NCI-H1048 (cell line): ENCODE data around the gene ARHGAP28.

Experiments used
- DNase-seq: peaks from one replicate; lab custom pipeline; 2025; lab: John Stamatoyannopoulos, UW

Gene ARHGAP28

GRCh38 chr18:6733758-6734157, 4.2 kb downstream of the ARHGAP28 start:
- no peak for DNase-seq

- no peak for DNase-seq
Measured at GRCh38 chr18:6734726-6735430, 5.4 kb downstream of the ARHGAP28 start.

GRCh38 chr18:6737833-6738232, 8.3 kb downstream of the ARHGAP28 start:
- no peak for DNase-seq

- DNase-seq, result no peak
Measured at GRCh38 chr18:6738622-6739021, 9.1 kb downstream of the ARHGAP28 start.

- DNase-seq, result no peak
Measured at GRCh38 chr18:6741232-6741663, 11.7 kb downstream of the ARHGAP28 start.

GRCh38 chr18:6741786-6742185, 12.3 kb downstream of the ARHGAP28 start:
- no peak for DNase-seq

- no peak for DNase-seq
Measured at GRCh38 chr18:6743999-6744398, 14.5 kb downstream of the ARHGAP28 start.

GRCh38 chr18:6744816-6745455, 15.4 kb downstream of the ARHGAP28 start:
- DNase-seq, result no peak

- DNase-seq, result no peak
Measured at GRCh38 chr18:6745504-6746031, 16.1 kb downstream of the ARHGAP28 start.

- no peak for DNase-seq
Measured at GRCh38 chr18:6746386-6746960, 17.0 kb downstream of the ARHGAP28 start.

GRCh38 chr18:6747646-6748045, 18.1 kb downstream of the ARHGAP28 start:
- no peak for DNase-seq

GRCh38 chr18:6748241-6748640, 18.7 kb downstream of the ARHGAP28 start:
- DNase-seq, result no peak

GRCh38 chr18:6750411-6750810, 20.9 kb downstream of the ARHGAP28 start:
- DNase-seq, result no peak

- no peak for DNase-seq
Measured at GRCh38 chr18:6751222-6751621, 21.7 kb downstream of the ARHGAP28 start.

- DNase-seq, result no peak
Measured at GRCh38 chr18:6752202-6752860, 22.8 kb downstream of the ARHGAP28 start.

GRCh38 chr18:6755107-6755506, 25.6 kb downstream of the ARHGAP28 start:
- no peak for DNase-seq

GRCh38 chr18:6757931-6758330, 28.4 kb downstream of the ARHGAP28 start:
- DNase-seq, result no peak

GRCh38 chr18:6759579-6759978, 30.1 kb downstream of the ARHGAP28 start:
- DNase-seq, result no peak

GRCh38 chr18:6763524-6763923, 34.0 kb downstream of the ARHGAP28 start:
- DNase-seq, result no peak

GRCh38 chr18:6764382-6764781, 34.9 kb downstream of the ARHGAP28 start:
- DNase-seq, result no peak

- no peak for DNase-seq
Measured at GRCh38 chr18:6773777-6774176, 44.3 kb downstream of the ARHGAP28 start.

GRCh38 chr18:6775237-6775636, 45.7 kb downstream of the ARHGAP28 start:
- no peak for DNase-seq

GRCh38 chr18:6775702-6776101, 46.2 kb downstream of the ARHGAP28 start:
- DNase-seq, result no peak
